ENCODE measurements around the gene SPOPL.

Gene SPOPL

DNA sequence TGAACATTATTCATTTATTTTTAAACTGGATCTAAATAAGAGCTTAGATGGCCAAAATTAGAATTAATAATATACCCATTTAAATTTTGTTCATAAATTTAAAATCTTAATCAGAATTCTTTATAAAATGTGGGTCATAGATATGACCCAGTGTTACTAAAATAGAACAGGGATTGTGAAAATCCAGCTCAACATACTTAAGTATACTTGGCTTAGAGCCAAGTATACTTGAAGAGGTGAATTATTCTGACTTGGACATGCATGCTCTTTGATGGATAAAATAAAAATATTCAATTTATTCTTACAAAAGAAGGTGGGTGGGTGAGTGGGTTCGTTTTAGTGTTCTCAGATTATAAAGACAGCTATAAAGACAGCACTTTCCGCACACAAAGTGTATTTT lies 70.7 kb downstream of the SPOPL start:
- TF ChIP-seq POLR2AphosphoS5 (IDR thresholded peaks at IDR 0.05; ENCODE audit: low read depth, low read length) = no peak
- TF ChIP-seq FOXP2 (optimal IDR thresholded peaks at IDR 0.05; ENCODE audit: borderline replicate concordance, extremely low read depth, extremely low read length, insufficient read depth) = no peak

DNA sequence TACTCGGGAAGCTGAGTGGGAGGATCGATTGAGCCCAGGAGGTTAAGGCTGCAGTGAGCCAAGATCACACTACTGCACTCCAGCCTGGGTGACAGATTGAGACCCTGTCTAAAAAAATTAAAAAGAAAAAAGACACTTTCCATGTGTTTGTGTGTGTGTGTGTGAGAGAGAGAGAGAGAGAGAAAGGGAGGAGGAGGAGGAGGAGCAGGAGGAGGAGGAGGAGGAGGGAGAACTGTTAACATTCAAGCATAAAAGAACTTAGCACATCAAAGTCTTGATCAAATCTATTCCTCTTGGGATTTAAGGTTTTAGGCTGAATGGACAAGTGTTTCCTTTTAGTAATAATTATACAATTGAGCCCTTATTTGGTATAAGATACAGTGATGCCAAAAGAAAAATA lies 75.5 kb downstream of the SPOPL start:
- TF ChIP-seq SIN3A (IDR thresholded peaks at IDR 0.05; ENCODE audit: borderline replicate concordance, insufficient read depth, low read length) = no peak
- TF ChIP-seq TAF1 (IDR thresholded peaks at IDR 0.05; ENCODE audit: borderline replicate concordance, insufficient read depth, low read length) = no peak
- no peak for TF ChIP-seq FOXP2 (optimal IDR thresholded peaks at IDR 0.05; ENCODE audit: borderline replicate concordance, extremely low read depth, extremely low read length, insufficient read depth)
- TF ChIP-seq, protein P1, sequence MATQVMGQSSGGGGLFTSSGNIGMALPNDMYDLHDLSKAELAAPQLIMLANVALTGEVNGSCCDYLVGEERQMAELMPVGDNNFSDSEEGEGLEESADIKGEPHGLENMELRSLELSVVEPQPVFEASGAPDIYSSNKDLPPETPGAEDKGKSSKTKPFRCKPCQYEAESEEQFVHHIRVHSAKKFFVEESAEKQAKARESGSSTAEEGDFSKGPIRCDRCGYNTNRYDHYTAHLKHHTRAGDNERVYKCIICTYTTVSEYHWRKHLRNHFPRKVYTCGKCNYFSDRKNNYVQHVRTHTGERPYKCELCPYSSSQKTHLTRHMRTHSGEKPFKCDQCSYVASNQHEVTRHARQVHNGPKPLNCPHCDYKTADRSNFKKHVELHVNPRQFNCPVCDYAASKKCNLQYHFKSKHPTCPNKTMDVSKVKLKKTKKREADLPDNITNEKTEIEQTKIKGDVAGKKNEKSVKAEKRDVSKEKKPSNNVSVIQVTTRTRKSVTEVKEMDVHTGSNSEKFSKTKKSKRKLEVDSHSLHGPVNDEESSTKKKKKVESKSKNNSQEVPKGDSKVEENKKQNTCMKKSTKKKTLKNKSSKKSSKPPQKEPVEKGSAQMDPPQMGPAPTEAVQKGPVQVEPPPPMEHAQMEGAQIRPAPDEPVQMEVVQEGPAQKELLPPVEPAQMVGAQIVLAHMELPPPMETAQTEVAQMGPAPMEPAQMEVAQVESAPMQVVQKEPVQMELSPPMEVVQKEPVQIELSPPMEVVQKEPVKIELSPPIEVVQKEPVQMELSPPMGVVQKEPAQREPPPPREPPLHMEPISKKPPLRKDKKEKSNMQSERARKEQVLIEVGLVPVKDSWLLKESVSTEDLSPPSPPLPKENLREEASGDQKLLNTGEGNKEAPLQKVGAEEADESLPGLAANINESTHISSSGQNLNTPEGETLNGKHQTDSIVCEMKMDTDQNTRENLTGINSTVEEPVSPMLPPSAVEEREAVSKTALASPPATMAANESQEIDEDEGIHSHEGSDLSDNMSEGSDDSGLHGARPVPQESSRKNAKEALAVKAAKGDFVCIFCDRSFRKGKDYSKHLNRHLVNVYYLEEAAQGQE (IDR thresholded peaks at IDR 0.05; ENCODE audit: insufficient read depth in 1 of 2, low read depth in 2 of 2, low read length in 2 of 2) = no peak
- TF ChIP-seq POLR2AphosphoS5 (IDR thresholded peaks at IDR 0.05; ENCODE audit: low read depth, low read length) = no peak

DNA sequence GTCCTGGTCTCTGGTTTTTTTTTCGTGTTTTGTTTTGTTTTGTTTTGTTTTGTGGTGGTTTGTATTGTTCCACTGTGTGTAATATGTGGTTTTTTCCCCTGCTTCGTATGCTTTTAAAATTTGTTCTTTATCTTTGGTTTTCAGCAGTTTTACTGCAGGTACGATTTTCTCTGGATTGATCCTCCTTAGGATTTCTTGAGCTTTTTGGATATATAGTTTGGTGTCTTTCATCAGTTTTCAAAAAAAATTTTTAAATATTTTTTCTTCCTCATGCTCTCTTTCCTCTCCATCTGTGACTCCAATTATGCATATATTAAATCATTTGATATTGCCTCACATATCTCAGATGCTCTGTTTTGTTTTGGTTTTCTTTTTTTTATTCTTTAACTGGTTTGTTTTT lies 78.0 kb downstream of the SPOPL start:
- TF ChIP-seq TAF1 (IDR thresholded peaks at IDR 0.05; ENCODE audit: borderline replicate concordance, insufficient read depth, low read length) (no peak), SIN3A (IDR thresholded peaks at IDR 0.05; ENCODE audit: borderline replicate concordance, insufficient read depth, low read length) (no peak), FOXP2 (optimal IDR thresholded peaks at IDR 0.05; ENCODE audit: borderline replicate concordance, extremely low read depth, extremely low read length, insufficient read depth) (no peak), POLR2AphosphoS5 (IDR thresholded peaks at IDR 0.05; ENCODE audit: low read depth, low read length) (no peak)
- TF ChIP-seq, protein P1 (IDR thresholded peaks at IDR 0.05; ENCODE audit: insufficient read depth in 1 of 2, low read depth in 2 of 2, low read length in 2 of 2) = no peak

DNA sequence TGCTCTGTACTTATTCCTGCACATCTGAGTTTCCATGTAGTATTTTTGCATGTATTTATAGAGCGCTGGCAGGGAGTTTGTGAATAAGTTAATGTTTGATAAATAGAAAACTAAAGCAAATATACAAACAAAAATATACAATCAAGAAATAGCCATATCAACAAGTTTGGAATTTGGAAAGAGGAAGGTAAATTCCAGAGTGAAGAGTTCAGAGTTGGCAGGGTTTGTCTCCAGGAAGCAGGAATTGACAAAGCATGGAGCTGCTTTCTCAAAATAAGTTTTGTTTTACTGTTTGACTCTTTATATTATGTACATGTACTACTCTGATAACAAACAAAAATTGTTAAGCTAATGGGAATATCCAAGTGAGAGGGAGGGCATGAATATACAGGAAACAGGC lies 80.3 kb downstream of the SPOPL start:
- TF ChIP-seq TAF1 (IDR thresholded peaks at IDR 0.05; ENCODE audit: borderline replicate concordance, insufficient read depth, low read length) = no peak

DNA sequence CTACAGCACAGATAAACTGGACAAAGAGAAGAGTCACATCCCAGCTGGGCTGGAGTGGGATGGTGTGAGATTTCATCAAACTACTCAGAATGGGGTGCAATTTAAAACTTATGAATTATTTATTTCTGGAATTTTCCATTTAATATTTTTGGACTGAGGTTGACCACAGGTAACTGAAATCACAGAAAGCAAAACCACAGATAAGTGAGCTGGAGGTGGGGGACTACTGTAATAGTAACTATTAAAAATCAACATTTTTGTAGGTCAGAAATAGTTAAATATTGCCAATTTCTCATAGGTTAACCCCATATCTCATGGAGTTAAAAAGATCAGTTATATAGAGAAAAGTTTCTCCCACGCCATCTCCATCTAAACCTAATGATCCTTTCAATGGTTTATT lies 88.1 kb downstream of the SPOPL start:
- TF ChIP-seq TAF1 (IDR thresholded peaks at IDR 0.05; ENCODE audit: borderline replicate concordance, insufficient read depth, low read length) (no peak), POLR2AphosphoS5 (IDR thresholded peaks at IDR 0.05; ENCODE audit: low read depth, low read length) (no peak), SIN3A (IDR thresholded peaks at IDR 0.05; ENCODE audit: borderline replicate concordance, insufficient read depth, low read length) (no peak), FOXP2 (optimal IDR thresholded peaks at IDR 0.05; ENCODE audit: borderline replicate concordance, extremely low read depth, extremely low read length, insufficient read depth) (no peak)
- TF ChIP-seq, protein P1 (IDR thresholded peaks at IDR 0.05; ENCODE audit: insufficient read depth in 1 of 2, low read depth in 2 of 2, low read length in 2 of 2) = no peak

DNA sequence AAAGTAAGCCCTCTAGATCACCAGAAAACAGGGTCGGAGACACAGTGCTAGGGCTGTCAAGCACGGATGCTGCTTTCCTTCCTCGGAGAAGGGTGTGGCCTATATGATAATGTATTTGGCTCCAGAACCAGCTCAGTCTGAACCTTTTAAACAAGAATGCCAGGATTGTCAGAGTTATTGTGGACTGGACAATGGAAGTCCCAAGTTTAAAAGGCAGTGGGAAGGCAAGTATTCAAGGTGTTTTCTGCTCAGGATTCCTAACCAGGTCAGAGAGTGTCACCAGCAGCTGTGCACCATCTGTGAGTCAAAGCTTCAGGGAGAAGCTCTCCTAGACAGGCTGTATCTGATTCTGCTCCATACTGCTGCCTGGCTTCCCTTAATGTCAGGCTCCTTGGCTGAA lies 94.8 kb downstream of the SPOPL start:
- TF ChIP-seq SIN3A (IDR thresholded peaks at IDR 0.05; ENCODE audit: borderline replicate concordance, insufficient read depth, low read length) = no peak
- TF ChIP-seq FOXP2 (optimal IDR thresholded peaks at IDR 0.05; ENCODE audit: borderline replicate concordance, extremely low read depth, extremely low read length, insufficient read depth) = no peak
- TF ChIP-seq POLR2AphosphoS5 (IDR thresholded peaks at IDR 0.05; ENCODE audit: low read depth, low read length) = no peak
- no peak for TF ChIP-seq TAF1 (IDR thresholded peaks at IDR 0.05; ENCODE audit: borderline replicate concordance, insufficient read depth, low read length)
- TF ChIP-seq, protein P1 (IDR thresholded peaks at IDR 0.05; ENCODE audit: insufficient read depth in 1 of 2, low read depth in 2 of 2, low read length in 2 of 2) = no peak
